ENCODE measurements around the gene PLCB3.
A peak's percentile ranks its signal among the peaks of the same experiment; 100 is the strongest.

PLCB3 gene

GRCh38 chr11:64233913-64234586 lies 17.3 kb upstream of the PLCB3 start, which contains the start of gene VEGFB:
Gene VEGFB, plus strand, starts transcription at chr11:64234584. Its CDS starts 250 bp downstream, at chr11:64234834.
- in situ Hi-C loops (cut with HindIII; ENCODE audit: low pct_unique_long_range_greater_than_20kb, low sequenced_read_pairs) = no loop called here

GRCh38 chr11:64234647-64235379 lies 16.5 kb upstream of the PLCB3 start:
- in situ Hi-C loops (cut with HindIII; ENCODE audit: low pct_unique_long_range_greater_than_20kb, low sequenced_read_pairs) = no loop called here
- DNase-seq (ENCODE audit: low read depth in 1 of 2, low spot score in 1 of 2) = peak in 1 of 2 experiments; percentile 52
- no peak for TF ChIP-seq JUND (IDR thresholded peaks at IDR 0.05; ENCODE audit: low read depth)

More at GRCh38 chr11:64233913-64234586, 17.3 kb upstream of the PLCB3 start, which contains the start of gene VEGFB:
- peak; percentile 67 to 81 for DNase-seq (ENCODE audit: low read depth in 1 of 2, low spot score in 1 of 2)
- no peak for TF ChIP-seq JUND (IDR thresholded peaks at IDR 0.05; ENCODE audit: low read depth)

GRCh38 chr11:64235437-64236161 lies 15.7 kb upstream of the PLCB3 start:
- no peak for DNase-seq (ENCODE audit: low read depth in 1 of 2, low spot score in 1 of 2)
- no peak for TF ChIP-seq JUND (IDR thresholded peaks at IDR 0.05; ENCODE audit: low read depth)
- in situ Hi-C loops (cut with HindIII; ENCODE audit: low pct_unique_long_range_greater_than_20kb, low sequenced_read_pairs) = no loop called here

GRCh38 chr11:64237484-64237951 lies 13.8 kb upstream of the PLCB3 start:
- in situ Hi-C loops (cut with HindIII; ENCODE audit: low pct_unique_long_range_greater_than_20kb, low sequenced_read_pairs) = no loop called here
- DNase-seq (ENCODE audit: low read depth in 1 of 2, low spot score in 1 of 2) = peak; percentile 81 to 99
- TF ChIP-seq JUND (IDR thresholded peaks at IDR 0.05; ENCODE audit: low read depth) = no peak

GRCh38 chr11:64238076-64238475 lies 13.3 kb upstream of the PLCB3 start:
- DNase-seq (ENCODE audit: low read depth in 1 of 2, low spot score in 1 of 2) = no peak
- no peak for TF ChIP-seq JUND (IDR thresholded peaks at IDR 0.05; ENCODE audit: low read depth)
- in situ Hi-C loops (cut with HindIII; ENCODE audit: low pct_unique_long_range_greater_than_20kb, low sequenced_read_pairs) = no loop called here

- no peak for DNase-seq (ENCODE audit: low read depth in 1 of 2, low spot score in 1 of 2)
- no peak for TF ChIP-seq JUND (IDR thresholded peaks at IDR 0.05; ENCODE audit: low read depth)
- in situ Hi-C loops (cut with HindIII; ENCODE audit: low pct_unique_long_range_greater_than_20kb, low sequenced_read_pairs) = no loop called here
These were observed 12.3 kb upstream of the PLCB3 start for GRCh38 chr11:64238999-64239398.

GRCh38 chr11:64239662-64240434 lies 11.5 kb upstream of the PLCB3 start:
- TF ChIP-seq JUND (IDR thresholded peaks at IDR 0.05; ENCODE audit: low read depth) = no peak
- in situ Hi-C loops (cut with HindIII; ENCODE audit: low pct_unique_long_range_greater_than_20kb, low sequenced_read_pairs) = no loop called here
- DNase-seq (ENCODE audit: low read depth in 1 of 2, low spot score in 1 of 2) = no peak

GRCh38 chr11:64240435-64241240 lies 10.7 kb upstream of the PLCB3 start, which contains the start of gene FKBP2:
Gene FKBP2, plus strand, starts transcription at chr11:64241095. Its CDS starts 1,293 bp downstream, at chr11:64242388.
- in situ Hi-C loops (cut with HindIII; ENCODE audit: low pct_unique_long_range_greater_than_20kb, low sequenced_read_pairs) = no loop called here
- TF ChIP-seq JUND (IDR thresholded peaks at IDR 0.05; ENCODE audit: low read depth) = no peak
- DNase-seq (ENCODE audit: low read depth in 1 of 2, low spot score in 1 of 2) = peak; percentile 93 to 99

- peak in 1 of 2 experiments; percentile 90 for DNase-seq (ENCODE audit: low read depth in 1 of 2, low spot score in 1 of 2)
- TF ChIP-seq JUND (IDR thresholded peaks at IDR 0.05; ENCODE audit: low read depth) = no peak
- in situ Hi-C loops (cut with HindIII; ENCODE audit: low pct_unique_long_range_greater_than_20kb, low sequenced_read_pairs) = no loop called here
These were observed 10.2 kb upstream of the PLCB3 start for GRCh38 chr11:64241241-64241490.

GRCh38 chr11:64241491-64242374 lies 9.6 kb upstream of the PLCB3 start:
- DNase-seq (ENCODE audit: low read depth in 1 of 2, low spot score in 1 of 2) = peak in 1 of 2 experiments; percentile 100
- TF ChIP-seq JUND (IDR thresholded peaks at IDR 0.05; ENCODE audit: low read depth) = no peak
- in situ Hi-C loops (cut with HindIII; ENCODE audit: low pct_unique_long_range_greater_than_20kb, low sequenced_read_pairs) = no loop called here

Measured in T47D (cell line).